AG08395 (cell line): ENCODE results near the gene ADAM12.

Experiments used
- DNase-seq: peaks from one replicate; pipeline ENCODE4 v3.0.0; 2012; ENCODE audit warnings: mixed read lengths, low spot score

ADAM12 gene

DNA sequence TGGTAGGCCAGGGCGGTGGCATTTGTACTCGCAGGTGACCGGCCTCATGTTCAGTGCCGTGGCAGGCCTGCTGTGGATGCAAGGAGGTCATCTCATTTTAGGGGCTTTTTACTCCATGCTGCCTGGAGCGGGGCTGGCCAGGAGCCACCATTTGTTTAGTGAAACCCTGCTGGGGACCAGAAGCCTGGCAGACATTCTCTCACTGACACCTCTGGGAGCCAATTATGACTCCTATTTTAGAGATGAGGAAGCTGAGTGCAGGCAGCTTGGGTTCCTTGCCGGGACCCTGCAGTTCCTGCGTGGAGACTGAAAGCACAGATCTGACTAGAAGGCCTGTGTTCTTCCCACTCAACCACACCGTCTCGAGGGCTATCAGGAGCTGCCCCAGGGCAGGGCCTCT is 305.3 kb downstream of the ADAM12 start:
- no peak for DNase-seq

DNA sequence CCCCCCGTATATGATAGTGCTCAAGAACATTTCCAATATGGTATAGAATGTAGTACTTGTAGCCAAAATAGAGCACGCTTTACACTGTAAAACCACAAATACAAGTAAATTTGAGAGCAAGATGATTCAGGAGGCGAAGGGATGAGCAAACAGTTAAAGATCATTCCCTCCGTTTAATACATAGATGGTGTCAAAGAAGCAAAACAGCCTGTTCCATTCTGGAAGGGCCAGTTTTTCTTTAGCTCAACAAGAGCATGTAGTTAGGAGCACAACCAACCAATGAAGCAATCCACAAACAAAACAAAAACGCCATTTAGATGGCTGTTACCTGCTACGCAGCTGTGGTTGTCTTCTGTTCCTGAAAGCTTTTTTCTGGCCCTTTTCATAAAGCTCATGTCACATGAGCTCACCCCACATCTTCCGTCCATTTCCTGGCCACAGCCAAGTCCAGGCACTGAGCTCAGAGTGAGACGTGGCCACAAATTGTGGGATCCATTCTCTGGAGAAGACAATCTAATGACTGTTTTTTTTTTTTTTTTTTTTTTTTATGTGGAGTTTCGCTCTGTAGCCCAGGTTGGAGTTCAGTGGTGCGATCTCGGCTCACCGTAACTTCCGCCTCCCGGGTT is 306.3 kb downstream of the ADAM12 start:
- no peak for DNase-seq

DNA sequence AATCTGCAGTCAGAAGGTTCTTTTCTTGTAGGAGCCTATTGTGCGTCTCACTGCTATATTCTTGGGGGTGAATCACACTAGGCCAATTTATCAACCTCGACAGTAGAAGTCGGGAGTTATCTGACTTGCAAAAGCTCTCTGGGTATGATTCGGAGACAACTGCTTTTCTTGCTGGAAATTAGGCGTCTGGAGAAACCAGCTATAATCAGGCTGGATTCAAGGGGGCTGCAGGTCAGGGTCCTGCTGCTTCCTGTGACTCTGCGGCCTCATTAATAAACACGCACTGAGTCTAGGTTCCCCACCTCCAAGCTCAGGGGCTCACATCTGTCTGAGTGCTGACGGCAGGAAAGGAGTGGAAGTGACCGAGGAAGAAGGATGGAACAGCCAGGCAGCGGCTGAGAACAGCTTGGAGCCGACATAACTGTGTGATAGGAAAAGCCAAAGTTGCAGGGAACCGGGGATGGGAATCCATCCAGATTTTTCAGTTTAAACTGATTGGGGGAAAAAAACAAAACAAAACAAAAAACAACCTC is 307.3 kb downstream of the ADAM12 start:
- DNase-seq, result no peak

DNA sequence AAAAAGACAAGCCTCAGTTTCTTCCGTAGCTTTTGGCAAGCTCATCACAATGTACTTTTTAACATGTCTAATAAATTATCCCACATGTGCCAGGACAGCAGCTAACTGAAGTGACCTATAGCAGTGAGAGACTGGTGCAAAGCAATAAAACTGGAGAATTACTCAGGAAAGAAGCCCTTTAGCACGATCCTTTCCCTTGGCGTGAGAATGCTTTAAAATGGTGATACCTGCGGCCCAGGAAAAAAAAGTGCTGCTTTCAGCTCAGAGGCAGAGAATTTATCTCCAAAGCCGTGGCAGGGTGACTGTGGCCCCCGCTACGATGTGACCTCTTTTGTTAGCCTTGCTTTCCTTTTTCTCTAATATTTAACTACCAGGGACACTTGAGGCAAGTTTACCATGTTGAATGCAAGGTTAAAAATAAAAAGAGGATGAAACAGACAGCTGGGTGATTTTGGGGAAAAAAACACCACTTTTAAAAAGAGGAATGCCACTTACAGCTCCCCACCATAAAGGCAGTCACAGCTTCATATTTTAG is 307.9 kb downstream of the ADAM12 start:
- DNase-seq, result no peak

DNA sequence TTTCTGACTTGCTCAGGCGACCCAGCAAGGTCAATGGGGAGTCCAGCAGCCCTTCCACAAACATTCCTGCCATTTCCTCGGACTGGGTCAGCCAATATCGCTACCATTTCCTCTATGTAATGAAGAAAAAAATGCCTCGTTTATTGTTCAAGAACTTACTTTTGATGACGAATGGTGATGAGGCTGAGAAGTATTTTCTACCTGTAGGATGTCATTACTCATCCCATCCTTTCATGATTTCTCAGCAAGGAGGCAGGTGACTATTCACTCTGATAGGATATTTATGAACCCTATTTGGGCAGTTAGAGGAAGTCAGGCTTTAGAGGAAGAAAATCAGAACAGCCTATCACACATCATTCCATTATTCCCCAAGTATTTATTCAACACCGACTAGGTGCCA is 313.3 kb downstream of the ADAM12 start:
- DNase-seq, result no peak

DNA sequence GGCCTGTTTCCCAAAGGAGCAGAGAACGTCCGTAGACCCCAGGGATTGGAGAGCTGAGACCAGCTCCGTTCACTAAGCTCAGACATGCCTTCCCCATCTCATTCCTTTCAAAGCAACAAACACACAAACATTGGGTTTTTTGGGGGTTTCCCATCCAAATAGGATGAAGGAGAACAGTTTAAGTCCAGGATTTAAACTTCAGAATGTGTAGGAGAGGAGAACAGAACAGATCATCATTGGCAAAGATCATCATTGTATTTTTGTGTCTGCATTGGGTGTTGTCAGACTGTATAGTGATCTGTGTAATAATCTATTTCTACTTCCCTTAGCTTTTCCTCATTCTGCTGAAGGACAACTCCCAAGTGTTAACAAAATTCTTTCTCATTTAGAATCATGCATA is 314.0 kb downstream of the ADAM12 start:
- no peak for DNase-seq

DNA sequence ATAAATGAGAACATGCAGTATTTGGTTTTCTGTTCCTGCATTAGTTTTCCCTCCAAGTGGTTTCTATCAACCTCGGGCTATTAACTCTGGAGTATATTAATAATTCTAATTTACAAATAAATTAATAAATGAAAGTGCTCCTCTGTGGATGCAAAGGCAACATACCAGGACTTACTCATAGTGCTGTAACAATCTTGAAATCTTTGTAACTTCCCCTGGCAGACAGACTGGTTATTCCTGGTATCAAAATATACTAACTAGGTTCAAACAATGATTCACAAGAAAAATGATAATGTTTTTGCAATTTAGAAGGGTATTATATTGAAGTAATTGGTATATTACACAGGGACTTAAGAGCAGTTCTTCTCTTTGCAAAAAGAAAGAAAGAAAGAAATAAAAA is 314.7 kb downstream of the ADAM12 start:
- DNase-seq, result no peak

DNA sequence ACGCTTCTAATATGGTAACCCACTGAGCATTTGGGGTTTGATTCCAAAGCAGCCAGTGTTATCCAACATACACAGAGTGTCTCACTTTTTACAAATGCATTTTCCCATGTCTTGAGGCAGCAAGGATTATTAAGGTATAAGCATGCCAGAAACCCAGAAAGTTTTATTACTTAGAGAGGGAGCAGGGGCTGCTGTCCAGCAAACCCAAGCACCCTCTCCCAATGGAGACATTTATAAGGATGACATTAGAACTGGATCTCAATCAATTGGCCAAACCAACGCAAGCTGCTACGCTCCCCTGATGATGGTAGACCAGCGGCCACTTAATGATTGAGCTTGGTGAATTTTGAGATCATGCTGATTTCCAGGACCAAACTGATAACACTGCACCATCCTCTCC is 315.7 kb downstream of the ADAM12 start:
- DNase-seq, result no peak

DNA sequence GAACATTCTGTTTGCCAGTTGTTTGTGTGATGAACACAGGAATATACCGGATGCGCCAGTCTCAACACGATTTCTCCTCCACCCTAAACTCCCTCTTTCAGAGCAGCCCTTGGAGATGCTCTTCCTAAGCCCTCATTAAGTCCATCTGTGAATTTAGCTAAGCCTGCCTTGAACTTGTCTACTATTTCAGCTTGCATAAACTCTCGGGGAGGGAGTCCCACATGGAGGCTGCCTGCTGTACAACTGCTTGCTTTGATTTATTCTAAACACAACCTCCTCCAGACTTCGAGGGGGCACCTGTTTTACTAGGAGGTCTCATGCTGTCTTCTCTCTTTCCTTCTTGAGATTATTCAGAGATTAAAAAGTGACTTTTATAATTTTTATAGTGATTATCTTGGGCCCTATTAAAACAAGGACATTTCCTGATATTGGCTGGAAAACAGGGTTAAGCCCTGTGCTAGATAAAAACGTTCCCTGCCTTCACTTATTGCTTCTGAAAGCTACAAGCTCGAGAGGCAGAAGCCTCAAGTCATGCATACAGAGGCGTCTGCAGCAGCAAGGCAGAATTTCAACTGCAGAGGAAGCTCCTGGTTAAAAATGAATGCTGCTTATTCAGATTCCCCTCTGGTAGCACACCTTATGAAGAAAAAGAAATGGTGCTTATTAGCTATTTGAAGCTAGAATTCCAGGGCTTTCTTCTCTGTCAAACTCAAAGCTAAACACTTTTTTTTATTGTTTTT is 317.6 kb downstream of the ADAM12 start:
- DNase-seq, result no peak

DNA sequence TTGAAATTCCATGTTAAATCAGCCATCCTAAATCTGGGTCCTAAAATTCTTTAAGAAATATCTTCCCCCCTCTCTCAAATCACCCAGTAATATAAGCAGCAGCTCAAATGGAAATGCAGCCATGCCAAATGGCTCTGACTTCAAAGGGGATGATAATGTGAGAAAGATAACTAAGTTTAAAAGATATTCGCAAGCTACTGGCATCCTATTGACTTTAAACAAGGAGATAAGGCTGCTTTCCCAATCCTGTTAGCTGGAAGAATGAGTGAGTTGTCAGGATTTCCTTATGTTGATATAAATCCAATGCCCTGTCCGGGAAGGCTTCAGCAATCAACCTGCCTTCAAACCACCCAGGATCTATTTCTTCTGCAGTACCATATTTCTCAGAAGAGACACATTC is 320.0 kb downstream of the ADAM12 start:
- DNase-seq, result no peak

DNA sequence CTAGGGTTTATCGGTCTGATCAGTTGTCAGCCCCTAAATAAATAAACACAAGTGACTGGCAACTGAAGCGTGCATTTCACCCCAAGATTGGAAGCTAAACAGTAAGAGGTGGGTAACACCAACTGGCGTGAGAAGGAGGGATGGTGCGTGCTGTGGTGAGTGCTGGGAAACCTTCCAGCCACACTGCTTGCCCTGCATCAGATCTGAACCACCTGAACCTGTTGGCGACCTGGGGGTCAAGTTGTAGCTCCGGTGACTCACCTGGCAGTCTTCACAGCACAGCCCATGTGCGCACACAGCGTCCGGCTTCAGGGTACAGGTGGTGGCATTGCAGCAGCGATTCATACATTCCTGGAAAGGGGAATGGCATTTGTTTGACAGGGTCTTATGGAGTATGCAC is 321.8 kb downstream of the ADAM12 start:
- no peak for DNase-seq

DNA sequence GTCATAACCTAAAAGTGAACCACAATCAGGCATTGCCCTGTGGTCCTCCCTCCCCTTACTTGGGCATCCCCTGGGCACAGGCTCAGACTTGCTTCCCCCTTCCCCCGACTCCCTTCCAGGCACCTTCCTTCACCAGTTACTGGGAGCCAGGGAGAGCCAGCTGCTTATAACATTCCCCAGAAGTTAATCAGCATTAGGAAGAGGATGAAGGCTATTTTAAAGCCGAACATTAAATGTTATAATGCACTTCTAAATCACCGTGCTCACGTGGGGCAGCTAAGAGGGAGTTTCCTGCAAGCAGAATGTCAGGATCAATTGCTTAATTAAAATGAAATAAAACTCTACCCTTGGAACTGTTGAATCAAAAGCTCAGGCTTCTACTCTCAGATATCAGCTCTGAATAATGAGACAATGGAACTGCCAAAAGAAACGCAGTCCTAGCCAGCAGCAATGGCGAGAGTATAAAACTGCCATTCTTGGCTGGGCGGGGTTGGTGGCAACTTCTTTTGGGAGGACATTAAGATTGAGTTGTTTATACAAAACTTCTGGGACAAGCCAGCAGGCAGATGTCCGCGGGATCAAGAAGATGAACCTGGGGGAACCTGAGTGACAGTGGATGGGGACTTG is 322.4 kb downstream of the ADAM12 start:
- DNase-seq, result no peak

DNA sequence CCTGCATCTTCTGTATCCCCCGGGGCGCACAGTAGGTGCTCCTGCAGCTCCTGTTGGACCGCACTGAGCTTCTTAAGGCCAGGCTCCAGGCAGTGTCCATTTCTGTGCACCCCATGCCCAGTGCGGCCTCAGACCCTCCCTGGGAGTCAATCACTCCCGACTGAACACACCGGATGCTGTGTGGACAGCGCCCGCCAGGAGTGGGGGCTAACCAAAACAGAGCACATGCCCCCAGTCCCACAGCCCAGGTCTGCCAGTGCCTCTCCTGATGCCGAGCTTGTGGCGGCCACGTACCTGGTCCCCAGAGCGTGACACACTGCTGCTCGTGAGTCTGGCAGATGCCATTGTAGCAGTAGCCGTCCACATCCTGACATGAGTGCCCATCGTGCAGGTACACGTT is 323.8 kb downstream of the ADAM12 start:
- DNase-seq, result no peak

DNA sequence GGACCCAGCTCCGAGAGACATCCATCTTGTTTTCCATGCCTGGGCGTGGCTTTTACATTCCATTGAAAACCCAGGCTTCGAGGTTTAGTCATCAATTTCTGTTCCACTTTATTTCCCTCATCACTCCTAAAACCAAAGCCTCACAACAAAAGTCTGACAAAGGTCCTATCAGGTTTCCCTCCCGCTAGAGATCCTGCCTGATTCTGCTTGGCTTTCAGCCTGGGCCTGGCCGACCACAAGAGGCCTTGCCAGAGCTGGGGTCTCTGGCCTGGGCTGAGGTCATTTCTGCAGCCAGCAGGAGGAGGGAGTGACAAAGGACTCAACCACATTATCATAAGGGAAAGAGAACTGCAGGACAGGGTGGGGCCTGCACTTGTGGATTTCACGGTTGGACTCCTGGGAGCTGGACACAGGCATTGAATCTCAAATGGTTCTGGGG is 324.9 kb downstream of the ADAM12 start:
- DNase-seq, result peak; percentile 61

DNA sequence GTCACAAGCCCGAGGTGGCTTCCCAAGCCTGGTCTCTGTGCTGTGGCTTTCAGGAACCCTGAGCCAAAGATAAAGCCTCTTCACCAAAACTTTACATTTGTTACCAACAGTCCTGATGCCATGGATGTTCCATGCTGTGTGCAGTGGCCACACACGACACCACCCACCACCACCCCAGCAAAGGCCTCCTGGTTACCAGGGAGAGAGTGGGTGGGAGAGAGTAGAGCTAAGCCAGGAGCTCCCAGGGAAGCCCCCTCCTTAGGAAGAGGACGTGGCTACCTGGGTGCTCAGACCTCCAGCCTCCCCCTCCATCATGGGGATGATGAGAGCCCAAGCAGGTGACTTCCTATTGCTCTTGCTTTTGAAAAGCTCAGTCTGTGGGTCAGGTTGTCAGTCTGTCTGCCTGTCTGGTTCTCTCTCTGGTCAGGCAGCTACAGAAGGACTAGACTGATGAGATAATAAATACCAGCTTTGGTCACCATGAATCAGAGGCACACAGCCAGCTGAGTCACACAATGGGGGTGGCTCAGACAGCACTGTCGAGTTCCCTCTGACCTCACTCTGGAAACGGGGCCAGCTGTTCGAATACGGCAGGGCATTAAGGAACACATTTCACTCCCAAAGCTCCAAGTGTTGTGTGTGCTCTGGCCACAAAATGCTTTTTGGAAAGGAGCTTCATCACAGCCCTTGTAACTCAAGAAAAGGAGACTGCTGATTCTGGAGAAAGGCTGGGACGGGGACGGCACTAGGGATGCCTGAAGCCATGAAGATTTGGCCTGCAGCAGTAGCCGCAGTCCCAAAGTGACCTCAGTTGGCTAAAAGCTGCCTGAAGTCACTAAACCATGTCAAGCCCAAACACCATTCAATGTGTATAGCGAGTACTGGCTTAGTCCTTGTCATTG is 325.9 kb downstream of the ADAM12 start:
- DNase-seq, result peak; percentile 97

DNA sequence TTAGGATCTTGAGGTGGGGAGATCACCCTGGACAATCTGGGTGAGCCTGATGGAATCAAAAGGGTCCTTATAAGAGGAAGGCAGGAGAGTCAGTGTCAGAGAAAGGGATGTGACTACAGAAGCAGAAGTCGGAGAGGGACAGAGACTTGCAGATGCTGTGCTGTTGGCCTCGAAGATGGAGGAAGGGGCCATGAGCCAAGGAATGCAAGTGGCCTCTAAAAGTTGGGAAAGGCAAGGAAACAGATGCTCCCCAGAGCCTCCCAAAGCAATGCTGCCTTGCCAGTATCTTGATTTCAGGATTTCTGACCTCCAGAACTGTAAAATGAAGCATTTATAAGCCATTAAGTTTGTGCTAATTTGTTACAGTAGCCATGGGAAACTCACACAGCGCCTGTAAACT is 326.8 kb downstream of the ADAM12 start:
- no peak for DNase-seq

DNA sequence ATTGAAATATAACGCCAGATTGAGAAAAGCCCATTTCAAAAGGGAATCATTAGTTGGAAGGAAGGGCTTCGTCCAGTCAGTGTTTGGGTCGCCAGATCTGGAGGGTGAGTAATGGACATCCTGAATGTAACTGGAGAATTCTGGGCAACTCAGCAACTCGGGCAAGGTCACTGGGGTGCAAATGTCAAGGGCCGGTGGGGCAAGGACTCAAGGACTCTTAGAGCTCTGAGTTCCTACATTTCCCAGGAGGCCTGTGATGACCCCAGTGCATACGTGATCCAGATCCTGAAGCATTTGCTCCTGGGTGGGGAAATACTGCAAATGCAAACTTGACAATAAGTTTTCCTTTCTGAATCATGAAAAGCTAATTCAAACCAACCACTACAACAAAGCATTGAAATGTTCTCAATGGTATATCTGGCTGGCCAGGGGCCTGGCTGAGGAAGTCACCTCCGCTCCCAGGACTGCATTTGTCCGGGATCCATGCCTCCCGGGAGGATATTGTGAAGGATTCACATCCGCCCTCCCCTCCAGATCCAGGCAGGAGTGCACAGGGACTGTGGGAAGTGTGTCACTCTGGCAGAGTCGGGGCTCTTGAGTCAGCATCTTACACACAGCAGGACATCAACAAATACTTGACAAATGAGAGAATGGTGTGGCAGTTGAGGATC is 327.9 kb downstream of the ADAM12 start:
- DNase-seq, result peak; percentile 87

DNA sequence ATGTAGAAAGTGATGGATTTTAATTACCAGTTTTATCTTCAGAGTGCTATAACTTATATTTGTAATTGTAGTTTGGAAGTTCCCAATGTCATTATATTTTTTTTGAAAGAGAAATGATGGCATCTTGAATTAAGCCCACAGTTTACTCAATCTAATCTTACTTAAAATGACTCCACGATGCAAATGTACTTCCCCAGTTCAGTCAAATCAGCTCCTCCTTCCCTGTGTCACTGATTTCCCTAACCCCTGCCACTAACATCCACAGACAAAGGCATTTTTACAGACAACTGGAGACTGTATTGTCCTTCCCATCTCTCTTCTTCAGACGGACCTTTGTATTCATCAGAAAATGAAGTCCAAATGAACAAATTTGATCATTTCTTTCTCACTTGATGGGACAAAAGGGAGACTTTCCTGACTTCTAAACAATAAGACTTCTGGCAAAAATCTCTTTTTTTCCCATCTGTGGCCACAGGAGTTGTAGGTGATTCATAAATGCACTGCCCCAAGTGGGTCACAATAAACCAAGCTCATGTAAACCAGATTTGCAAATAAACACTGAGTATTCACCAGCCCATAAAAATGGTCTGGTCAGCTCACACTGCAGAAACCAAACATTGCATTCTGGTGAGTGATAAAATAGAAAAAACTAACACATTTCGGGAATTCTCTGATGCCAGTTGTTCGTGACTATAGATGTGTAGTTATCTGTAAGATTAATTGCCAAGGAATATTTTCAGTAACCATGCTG is 329.0 kb downstream of the ADAM12 start:
- peak; percentile 84 for DNase-seq

DNA sequence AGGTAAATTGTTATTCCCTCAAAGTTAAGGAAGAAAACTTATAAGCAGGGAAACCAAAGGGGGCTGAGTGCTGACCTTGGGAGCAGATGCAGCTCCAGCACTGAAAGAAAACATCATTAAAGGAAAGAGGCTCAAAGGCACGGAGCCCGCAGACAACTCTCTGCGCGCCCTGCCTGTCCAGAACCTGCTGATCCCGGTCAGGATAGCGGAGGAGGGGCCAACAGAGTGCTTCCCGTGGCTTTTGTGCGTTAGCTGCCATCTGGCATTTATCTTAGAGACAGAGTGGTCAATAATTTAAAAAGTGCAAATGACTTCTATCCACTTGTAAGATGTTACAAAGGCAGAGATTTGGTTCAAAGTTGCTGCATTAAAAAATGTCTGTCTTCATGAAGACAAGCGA is 329.8 kb downstream of the ADAM12 start:
- no peak for DNase-seq

DNA sequence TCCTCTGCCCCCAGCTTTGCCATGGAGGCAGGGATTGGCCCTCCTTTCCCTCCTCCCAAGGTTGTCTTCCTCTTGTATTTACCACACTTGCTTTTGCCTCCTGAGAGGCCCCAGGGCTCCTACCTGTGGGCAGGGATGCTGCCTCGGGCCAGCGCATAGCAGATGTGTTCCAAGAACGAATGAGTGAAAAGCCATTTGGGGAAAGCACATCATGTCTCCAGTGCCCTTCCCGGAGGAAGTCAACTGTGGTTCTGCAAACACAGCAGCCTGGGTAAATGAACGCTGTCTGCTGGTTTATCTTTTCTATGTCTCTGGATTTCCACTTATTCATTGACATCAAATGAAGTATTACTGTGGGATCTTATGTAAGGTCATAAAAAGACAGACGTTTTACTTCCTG is 330.2 kb downstream of the ADAM12 start:
- no peak for DNase-seq

DNA sequence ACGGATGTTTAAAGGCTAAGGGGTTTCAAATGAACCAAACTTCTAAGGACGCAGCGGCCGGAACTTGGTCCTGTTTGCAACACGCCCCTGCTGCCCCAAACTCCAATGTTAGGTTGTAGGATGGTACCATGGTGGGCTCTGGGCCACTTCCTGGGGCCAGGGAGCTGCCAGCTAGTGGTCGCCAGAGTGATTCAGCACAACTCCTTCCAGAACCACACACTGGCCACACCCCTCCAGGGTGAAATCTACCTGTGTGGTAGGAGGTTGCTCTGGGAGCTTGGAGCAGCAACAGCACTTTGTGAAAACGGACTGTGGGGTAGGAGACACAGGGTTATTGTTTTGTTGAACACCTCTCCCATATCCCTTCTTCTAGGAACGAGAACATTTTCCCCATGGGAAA is 330.8 kb downstream of the ADAM12 start:
- DNase-seq, result no peak
